Measurements from ENCODE around the gene OR6K6.

Gene OR6K6

GRCh38 chr1:158803678-158804077 is 49.2 kb downstream of the OR6K6 start:
- no peak for DNase-seq

Measured in NCI-H446 (cell line).